HL-60/S4 treated with retinoic acid at 250 ng/mL for 4 days and 3 days (cell line): Measurements from ENCODE around the gene ERP27.

Experiments
- in situ Hi-C: fragments of 300-500 bp; cut with MboI; formaldehyde crosslinking; loops from 2 replicates; pipeline ENCODE4 v1.7.0; 2022; ENCODE audit warnings: low sequenced_read_pairs

Gene ERP27

DNA sequence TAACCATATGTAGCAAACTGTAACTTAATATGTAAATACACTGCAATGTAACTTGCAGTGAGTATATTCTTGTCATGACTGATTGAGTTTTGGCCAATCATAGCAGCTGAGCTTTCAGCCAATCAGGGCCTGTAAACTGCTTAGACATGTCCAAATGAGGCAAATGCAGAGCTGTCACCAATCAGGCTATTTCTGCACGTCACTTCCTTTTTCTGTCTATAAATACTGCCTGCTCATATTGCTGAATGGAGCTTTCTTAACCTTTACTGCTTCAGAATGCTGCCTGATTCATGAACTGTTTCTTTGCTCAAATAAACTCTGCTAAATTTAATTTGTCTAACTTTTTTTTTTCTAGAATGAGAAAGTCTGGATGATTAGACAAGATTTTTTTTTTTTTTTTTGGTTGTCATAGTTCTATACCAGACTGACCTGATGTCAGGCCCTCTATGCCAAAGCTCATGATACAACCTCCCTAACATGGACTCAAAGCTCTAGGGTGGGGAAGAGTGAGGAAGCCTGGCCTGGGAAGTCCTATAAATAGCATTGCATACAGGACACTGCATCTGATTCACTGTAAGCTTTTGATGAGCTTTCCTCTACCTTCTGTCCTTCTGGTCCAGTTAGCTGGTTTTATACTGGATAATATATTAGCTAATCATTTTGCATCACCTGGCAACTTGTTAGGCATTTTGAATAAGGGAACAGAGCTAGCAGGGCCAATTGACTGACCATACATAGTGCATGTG lies 64.7 kb downstream of the ERP27 start:
- in situ Hi-C loops: no loop called here

DNA sequence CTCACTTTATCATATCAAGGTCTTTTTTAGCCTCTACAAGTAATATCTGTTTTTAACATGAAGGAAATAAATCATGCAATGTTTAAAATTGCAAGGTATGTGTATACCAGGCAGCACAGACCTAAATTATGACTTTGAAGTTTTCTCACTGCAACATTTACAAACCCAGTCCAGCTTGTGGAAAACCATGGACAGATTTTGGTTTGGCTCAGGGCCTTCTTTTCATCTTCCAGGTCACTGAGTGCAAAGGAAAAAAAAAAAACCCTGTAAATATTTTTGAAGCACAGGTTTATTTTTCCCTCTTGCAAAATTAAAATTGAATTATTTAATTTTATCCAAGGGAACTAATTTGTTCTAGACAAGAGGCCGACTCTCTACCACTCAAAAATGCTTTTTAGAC lies 66.5 kb downstream of the ERP27 start:
- in situ Hi-C loops: no loop called here

DNA sequence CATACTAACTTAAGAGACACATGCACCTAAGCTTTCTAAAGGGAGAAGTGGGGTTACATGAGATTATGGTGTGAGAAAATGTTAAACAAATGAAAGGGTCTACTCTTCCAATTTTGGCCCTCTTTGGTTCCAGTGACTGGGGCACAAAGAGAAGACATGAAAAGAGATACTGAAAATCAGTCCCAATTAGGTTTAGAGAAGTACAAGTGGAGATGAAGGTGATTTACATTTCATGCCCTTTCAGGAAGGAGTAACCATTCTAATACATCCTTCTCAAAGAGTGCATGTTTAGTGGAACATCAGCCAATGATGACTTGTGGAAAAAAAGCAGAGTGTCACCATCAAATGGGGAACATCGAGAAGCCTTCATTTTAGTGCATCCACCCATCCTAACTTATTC lies 67.1 kb downstream of the ERP27 start:
- in situ Hi-C loops: no loop called here

DNA sequence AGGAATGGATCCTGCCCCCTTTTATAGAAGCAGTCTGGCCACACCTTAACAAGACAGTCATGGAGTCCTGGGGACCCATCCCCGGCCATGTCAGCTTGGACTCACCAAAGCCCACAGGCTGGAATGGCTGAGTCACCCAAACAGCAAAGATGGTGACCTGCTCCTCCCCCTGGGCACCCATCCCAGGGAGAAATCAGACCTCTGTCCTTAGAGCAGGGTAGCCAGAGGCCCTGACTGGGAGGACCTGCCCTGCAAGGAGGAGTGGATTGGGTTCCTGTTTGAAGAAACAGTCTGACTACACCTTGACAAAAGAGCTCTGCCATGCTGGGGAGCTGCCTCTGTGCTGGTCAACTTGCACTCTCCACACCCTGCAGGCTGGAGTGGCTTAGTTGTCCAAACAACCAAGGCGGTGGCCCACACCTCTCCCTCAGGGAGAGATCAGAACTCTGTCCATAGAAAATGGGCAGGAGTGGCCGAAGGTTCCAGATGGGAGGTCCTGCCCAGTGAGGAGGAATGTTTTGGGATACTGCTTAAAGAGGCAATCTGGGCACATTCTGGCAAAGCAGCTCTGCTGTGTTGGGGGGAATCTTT lies 69.3 kb downstream of the ERP27 start:
- in situ Hi-C loops: no loop called here
